ENCODE results near the gene RAB40C.
A peak's percentile ranks its signal among the peaks of the same experiment; 100 is the strongest.

The RAB40C gene

GRCh38 chr16:576823-577201 is 13.1 kb upstream of the RAB40C start:
- H3K9me3 Mint-ChIP-seq, result no peaks in the 10 kb centered on the region
- peaks cover 3% of the 10 kb centered on the region for H3K4me1 Mint-ChIP-seq
- ATAC-seq (no peak), DNase-seq (no peak)
- no peaks in the 10 kb centered on the region for H3K36me3 Mint-ChIP-seq (ENCODE audit: low read depth)
- H3K27me3 Mint-ChIP-seq, result no peaks in the 10 kb centered on the region
- H3K4me3 Mint-ChIP-seq, result no peak overlapping the region
- H3K27ac Mint-ChIP-seq, result no peak overlapping the region

GRCh38 chr16:577796-578195 is 12.1 kb upstream of the RAB40C start:
- DNase-seq (no peak), ATAC-seq (no peak)
- Mint-ChIP-seq H3K9me3 (no peaks in the 10 kb centered on the region), H3K4me3 (no peak overlapping the region), H3K36me3 (ENCODE audit: low read depth) (no peaks in the 10 kb centered on the region), H3K27ac (no peak overlapping the region), H3K4me1 (peaks cover 1% of the 10 kb centered on the region), H3K27me3 (no peaks in the 10 kb centered on the region)

DNA sequence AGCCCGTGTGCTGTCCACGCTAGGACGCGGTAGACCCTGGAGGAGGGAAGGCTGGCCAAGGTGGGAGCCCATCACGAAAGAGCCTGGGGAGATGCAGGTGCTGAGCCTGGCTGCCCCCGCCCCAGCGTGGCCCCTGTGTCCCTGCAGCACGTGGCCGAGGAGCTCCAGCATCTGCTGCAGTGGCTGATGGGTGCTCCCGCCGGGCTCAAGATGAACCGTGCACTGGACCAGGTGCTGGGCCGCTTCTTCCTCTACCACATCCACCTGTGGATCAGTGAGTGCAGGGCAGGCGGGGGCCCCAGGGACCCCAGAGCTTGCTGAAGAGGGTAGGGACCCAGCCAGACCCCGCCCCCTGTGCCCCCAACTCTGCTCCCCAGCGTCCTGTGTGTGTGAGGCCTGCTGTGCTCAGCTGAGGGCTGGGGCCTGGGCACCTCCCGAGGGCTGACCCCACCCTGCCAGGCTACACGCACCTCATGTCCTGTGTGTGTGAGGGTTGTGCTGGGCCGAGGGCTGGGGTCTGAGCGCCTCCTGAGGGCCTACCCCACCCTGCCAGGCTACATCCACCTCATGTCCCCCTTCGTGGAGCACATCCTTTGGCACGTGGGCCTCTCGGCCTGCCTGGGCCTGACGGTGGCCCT is 11.5 kb upstream of the RAB40C start:
- H3K4me3 Mint-ChIP-seq, result no peak overlapping the region
- H3K27me3 Mint-ChIP-seq, result no peaks in the 10 kb centered on the region
- peaks cover 1% of the 10 kb centered on the region for H3K4me1 Mint-ChIP-seq
- H3K9me3 Mint-ChIP-seq, result no peaks in the 10 kb centered on the region
- ATAC-seq (no peak), DNase-seq (no peak)
- H3K27ac Mint-ChIP-seq, result no peak overlapping the region
- no peaks in the 10 kb centered on the region for H3K36me3 Mint-ChIP-seq (ENCODE audit: low read depth)

GRCh38 chr16:578870-579405 is 10.9 kb upstream of the RAB40C start:
- peak; percentile 89 for ATAC-seq

GRCh38 chr16:580141-580945 is 9.5 kb upstream of the RAB40C start:
- Mint-ChIP-seq H3K27me3 (no peaks in the 10 kb centered on the region), H3K27ac (no peak overlapping the region), H3K4me3 (no peak overlapping the region), H3K9me3 (no peaks in the 10 kb centered on the region), H3K36me3 (ENCODE audit: low read depth) (no peaks in the 10 kb centered on the region), H3K4me1 (peaks cover 1% of the 10 kb centered on the region)
- no peak for DNase-seq
- no peak for ATAC-seq

More at GRCh38 chr16:578870-579405, 10.9 kb upstream of the RAB40C start:
- peak; percentile 80 for DNase-seq
- Mint-ChIP-seq H3K27ac (no peak overlapping the region), H3K9me3 (no peaks in the 10 kb centered on the region), H3K4me1 (peaks cover 1% of the 10 kb centered on the region), H3K27me3 (no peaks in the 10 kb centered on the region), H3K36me3 (ENCODE audit: low read depth) (no peaks in the 10 kb centered on the region), H3K4me3 (no peak overlapping the region)

DNA sequence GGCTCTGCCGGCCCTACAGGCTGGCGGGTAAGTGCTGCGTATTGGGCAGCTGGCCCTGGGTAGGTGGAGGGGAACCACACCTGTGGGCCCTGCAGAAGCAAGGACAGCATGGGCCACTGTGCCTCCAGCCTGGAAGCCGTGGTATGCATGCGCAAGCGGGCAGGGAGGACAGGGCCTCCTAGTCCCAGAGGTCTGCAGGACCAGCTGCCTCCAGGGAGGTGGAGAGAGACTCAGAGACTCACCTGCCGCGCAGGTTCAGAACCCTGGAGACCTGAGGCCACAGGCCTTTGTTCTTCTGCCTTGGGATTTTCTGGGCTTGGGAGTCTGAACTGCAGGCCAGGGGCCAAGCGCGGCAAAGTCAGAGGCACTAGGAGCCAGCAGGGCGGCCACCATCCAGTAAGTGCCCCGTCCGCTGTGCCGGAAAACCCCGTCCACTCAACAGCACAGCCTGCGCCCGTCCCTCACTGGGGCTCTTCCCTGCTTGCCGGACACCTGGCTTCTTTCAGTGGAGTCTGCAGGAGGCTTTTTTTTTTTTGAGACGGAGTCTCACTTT is 8.8 kb upstream of the RAB40C start:
- Mint-ChIP-seq H3K27ac (no peak overlapping the region), H3K4me1 (peaks cover 1% of the 10 kb centered on the region), H3K4me3 (no peak overlapping the region), H3K9me3 (no peaks in the 10 kb centered on the region), H3K36me3 (ENCODE audit: low read depth) (no peaks in the 10 kb centered on the region), H3K27me3 (no peaks in the 10 kb centered on the region)
- no peak for ATAC-seq
- DNase-seq, result no peak

- H3K9me3 Mint-ChIP-seq, result no peaks in the 10 kb centered on the region
- H3K36me3 Mint-ChIP-seq (ENCODE audit: low read depth), result peaks cover under 1% of the 10 kb centered on the region
- ATAC-seq (no peak), DNase-seq (no peak)
- H3K4me1 Mint-ChIP-seq, result peaks cover 2% of the 10 kb centered on the region
- no peak overlapping the region for H3K4me3 Mint-ChIP-seq
- H3K27ac Mint-ChIP-seq, result no peak overlapping the region
- no peaks in the 10 kb centered on the region for H3K27me3 Mint-ChIP-seq
Measured at GRCh38 chr16:582218-582613, 7.7 kb upstream of the RAB40C start.

GRCh38 chr16:582614-583331 is 7.1 kb upstream of the RAB40C start:
- Mint-ChIP-seq H3K36me3 (ENCODE audit: low read depth) (peaks cover 4% of the 10 kb centered on the region), H3K27me3 (no peaks in the 10 kb centered on the region), H3K4me1 (peaks cover 6% of the 10 kb centered on the region), H3K4me3 (no peak overlapping the region), H3K9me3 (no peaks in the 10 kb centered on the region), H3K27ac (no peak overlapping the region)
- no peak for ATAC-seq
- DNase-seq, result no peak

DNA sequence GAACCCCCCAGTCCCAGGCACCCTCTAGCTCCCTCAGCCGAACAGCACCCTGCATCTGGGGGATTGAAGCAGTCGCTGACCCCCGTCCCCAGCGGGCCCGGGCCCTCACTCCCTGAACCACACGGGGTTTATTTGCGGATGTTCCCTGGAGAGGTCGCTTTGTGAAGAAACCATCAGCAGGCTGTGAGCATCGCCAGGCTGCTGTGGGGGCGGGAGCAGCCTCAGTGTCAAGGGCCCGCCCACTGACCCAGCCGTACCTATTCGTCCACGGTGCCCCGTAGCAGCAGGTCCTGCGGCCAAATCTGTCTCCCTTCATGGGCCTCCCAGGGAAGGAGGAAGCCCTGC is 6.4 kb upstream of the RAB40C start:
- ATAC-seq, result no peak
- H3K4me1 Mint-ChIP-seq, result peaks cover 10% of the 10 kb centered on the region
- no peak overlapping the region for H3K27ac Mint-ChIP-seq
- peaks cover 10% of the 10 kb centered on the region for H3K36me3 Mint-ChIP-seq (ENCODE audit: low read depth)
- DNase-seq, result no peak
- H3K27me3 Mint-ChIP-seq, result no peaks in the 10 kb centered on the region
- H3K9me3 Mint-ChIP-seq, result no peaks in the 10 kb centered on the region
- no peak overlapping the region for H3K4me3 Mint-ChIP-seq

GRCh38 chr16:583815-584591 is 5.9 kb upstream of the RAB40C start:
- DNase-seq (no peak), ATAC-seq (no peak)
- Mint-ChIP-seq H3K4me3 (no peak overlapping the region), H3K36me3 (ENCODE audit: low read depth) (peaks cover 13% of the 10 kb centered on the region), H3K9me3 (no peaks in the 10 kb centered on the region), H3K27me3 (no peaks in the 10 kb centered on the region), H3K27ac (no peak overlapping the region), H3K4me1 (peaks cover 13% of the 10 kb centered on the region)

DNA sequence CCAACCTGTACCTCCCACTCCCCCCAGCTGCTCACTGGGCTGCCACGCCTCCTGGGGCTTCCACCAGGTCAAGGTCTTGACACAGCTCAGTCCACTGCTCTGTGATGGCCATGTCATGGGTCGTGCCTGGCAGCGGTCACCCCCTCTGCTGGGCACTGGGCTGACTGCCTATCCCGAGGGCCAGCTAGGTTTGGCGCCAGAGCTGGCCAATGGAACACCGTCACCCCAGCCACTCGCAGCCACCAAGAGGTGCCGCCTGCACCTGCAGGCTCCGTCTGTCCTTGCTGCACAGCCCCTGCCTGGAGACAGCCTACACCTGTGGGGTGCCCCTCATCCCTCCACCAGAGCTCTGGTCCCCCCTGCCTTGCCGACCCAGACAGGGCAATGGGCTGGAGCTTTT is 4.5 kb upstream of the RAB40C start:
- no peak for ATAC-seq
- Mint-ChIP-seq H3K9me3 (no peaks in the 10 kb centered on the region), H3K4me3 (no peak overlapping the region), H3K36me3 (ENCODE audit: low read depth) (peaks cover 13% of the 10 kb centered on the region), H3K4me1 (peaks cover 11% of the 10 kb centered on the region), H3K27ac (no peak overlapping the region), H3K27me3 (no peaks in the 10 kb centered on the region)
- no peak for DNase-seq

- Mint-ChIP-seq H3K9me3 (no peaks in the 10 kb centered on the region), H3K4me3 (no peak overlapping the region), H3K27ac (peak overlapping the region; percentile 11)
Measured at GRCh38 chr16:586047-586644, 3.7 kb upstream of the RAB40C start.

DNA sequence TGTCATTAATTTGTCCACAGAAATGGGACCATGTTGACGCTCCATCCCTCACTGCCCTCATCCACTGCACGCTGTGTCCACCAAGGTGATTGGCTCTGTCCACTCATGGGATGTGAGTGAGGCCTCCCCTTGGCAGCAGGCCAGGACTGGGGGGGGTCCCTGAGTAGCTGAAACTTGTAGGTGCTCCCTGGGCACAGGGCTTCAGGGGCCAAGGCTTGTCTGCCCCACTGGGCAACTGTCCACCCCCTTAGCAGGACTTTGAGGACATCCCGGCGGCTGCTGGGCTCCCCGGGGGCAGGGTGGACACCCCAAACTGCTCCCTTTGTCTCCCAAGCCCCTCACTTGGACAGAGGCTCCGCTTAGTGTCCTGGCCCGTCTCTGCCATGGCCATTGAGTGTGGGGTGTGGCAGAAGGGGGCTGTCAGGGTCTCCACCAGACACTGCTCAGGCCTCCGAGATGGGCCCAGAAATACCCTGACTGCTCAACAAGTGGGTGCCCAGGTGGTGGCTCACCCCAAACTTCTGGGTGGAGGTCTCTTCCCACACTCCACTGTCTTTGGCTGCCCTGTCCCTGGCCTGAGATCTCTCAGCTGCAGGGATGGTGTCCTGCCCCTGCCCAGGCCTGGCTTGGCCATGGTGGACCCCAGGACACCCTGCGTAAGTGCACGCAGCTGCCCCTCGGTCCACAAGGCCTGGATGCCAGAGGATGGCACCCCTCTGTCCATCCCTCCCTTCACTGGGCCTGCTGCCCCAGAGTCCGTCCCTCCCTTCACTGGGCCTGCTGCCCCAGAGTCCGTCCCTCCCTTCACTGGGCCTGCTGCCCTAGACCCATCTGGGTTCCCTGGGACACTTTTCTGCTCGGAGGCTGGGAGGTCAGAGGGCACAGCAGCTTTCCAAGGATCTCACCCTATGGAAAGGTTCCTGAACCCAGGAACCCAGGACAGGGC is 2.9 kb upstream of the RAB40C start:
- Mint-ChIP-seq H3K4me1 (peaks cover 23% of the 10 kb centered on the region), H3K36me3 (ENCODE audit: low read depth) (peaks cover 13% of the 10 kb centered on the region), H3K4me3 (peak overlapping the region; percentile 94), H3K9me3 (no peaks in the 10 kb centered on the region), H3K27me3 (no peaks in the 10 kb centered on the region), H3K27ac (peak overlapping the region; percentile 99)
- DNase-seq (no peak), ATAC-seq (no peak)

More at GRCh38 chr16:586047-586644, 3.7 kb upstream of the RAB40C start:
- Mint-ChIP-seq H3K27me3 (no peaks in the 10 kb centered on the region), H3K36me3 (ENCODE audit: low read depth) (peaks cover 13% of the 10 kb centered on the region), H3K4me1 (peaks cover 18% of the 10 kb centered on the region)
- DNase-seq (no peak), ATAC-seq (no peak)
